Renal cortex interstitium (tissue), 11 donors: ENCODE data around the gene CHDH. TPM values are rescaled to one million over a fixed set of nuclear protein-coding genes. Genes with fewer than 3 reads are reported as not detected.

Experiments used
- DNase-seq, 11 donors: peaks; one replicate each; pipeline ENCODE4 v3.0.0-alpha.2; 2013; ENCODE audit warnings: low read depth in 9 of 11, low spot score in 4 of 11; ENCODE audit errors: extremely low read depth in 1 of 11
- polyA plus RNA-seq, 3 donors: library from polyadenylated mRNA; unstranded; fragments of 120-200 nt; gene quantifications; one replicate each; pipeline ENCODE4 v1.2.1, GENCODE V29; 2013; ENCODE audit not compliant: insufficient read length in 3 of 3

The CHDH gene
- polyA plus RNA-seq, 3 donors: 8.5 to 9.2 (median 8.7) TPM

DNA sequence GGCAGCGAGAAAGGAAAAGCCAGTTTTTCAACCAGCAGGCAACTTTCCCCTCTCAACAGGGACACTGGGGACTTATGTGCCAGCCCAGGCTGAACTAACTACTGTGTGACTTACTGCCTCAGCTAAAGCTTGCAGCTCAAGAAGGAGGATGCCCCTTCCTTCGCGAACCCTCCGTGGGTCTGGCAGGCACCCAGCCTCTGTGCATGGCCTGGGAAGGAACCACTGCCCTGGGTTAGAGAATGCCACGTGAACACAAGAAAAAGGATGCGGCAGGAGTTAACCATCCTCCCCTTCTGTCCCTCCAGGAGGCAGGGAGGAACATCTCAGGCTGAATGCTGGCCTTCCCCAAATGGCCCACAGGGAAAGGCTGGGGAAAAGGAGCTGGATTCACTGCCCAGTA, 29.0 kb downstream of the CHDH start:
- DNase-seq: no peak

DNA sequence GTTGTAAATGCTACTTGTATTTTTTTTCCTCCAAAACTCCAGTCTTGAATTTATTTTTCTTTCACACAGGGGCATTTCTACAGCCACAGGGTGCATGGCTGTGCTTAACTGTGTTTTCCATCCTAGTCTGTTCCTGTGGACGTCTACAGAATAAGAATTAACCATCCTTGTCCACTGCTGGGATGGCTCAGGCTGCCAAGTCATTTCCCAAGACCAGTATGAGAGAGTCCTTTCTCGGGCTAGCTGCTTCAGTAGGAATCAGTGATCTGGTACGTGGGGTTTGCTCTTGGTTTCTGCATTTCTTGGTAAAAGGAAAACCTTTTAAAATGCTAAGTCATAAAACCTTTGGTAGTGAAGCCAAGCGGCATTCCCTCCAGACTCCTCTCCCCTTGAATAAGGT, 29.8 kb downstream of the CHDH start:
- no peak for DNase-seq

DNA sequence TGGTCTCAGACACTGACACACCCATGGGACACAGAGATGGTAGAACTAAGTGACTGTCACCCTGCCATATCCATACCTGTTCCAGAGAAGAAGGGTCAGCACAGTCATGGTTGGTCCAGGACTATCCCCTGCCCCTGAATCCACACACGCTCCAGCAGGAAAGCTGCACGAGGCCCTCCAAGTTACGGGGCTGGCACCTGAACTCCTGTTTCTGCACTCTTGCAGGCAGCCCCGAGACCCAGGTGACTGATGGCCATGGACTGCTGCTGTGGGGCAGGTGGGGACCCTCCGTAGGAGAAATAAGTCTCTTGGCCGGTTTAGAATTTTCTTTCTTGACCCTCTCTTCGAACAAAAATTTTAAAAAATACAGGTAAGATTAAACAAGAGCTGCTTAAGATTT, 30.6 kb downstream of the CHDH start:
- DNase-seq: no peak

DNA sequence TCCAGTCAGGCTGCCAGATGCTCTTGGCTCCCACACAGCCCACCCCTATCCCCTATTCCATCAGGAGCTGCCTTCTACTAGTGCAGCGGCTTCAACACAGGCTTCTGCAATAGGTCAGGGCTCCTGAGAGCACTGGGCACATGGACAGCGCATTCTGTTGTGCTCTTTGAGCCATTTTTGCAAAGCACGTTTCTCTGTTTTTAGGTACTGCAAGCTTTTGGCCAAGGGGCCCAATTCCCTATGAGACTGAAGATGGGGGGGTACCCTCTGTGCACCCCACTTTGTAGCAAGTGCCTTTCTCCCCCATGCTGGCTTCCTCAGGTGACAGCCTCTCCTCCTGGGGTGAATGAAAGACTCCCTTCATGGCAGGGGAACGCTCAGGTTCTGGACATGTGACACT, 31.2 kb downstream of the CHDH start:
- no peak for DNase-seq

DNA sequence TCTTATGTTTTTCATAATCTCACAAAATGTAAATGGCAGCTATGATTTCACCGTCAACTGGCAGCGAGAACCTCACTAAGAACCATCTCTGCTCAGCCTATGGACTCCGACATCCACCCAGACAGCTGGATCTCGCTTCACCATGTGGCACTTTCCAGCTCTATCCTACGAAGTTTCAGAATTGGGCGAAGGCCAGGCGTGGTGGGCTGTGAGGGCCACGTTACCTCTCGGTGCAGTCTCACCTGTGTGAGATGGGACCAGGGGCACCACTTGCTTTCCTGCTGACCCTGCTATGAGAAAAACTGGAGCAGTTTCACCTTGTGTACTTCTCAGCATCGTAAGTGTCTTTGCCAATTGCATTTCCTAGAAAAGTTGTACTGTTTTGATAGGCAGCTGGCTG, 32.3 kb downstream of the CHDH start:
- DNase-seq: no peak

DNA sequence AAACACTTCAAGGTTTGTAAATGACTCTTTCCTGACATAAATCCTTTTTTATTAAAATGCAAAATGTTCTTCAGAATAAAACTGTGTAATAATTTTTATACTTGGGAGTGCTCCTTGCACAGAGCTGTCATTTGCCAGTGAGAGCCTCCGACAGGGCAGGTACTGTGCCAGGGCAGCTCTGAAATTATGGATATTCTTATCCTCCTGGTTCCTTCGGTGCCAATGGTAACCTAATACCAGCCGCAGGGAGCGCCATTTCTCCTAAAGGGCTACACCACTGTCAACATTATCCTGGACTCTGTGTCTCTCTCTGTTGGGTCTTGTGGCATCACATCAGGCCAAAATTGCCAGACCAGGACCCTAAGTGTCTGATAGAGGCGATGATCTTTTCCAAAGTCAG, 33.0 kb downstream of the CHDH start:
- DNase-seq: no peak

DNA sequence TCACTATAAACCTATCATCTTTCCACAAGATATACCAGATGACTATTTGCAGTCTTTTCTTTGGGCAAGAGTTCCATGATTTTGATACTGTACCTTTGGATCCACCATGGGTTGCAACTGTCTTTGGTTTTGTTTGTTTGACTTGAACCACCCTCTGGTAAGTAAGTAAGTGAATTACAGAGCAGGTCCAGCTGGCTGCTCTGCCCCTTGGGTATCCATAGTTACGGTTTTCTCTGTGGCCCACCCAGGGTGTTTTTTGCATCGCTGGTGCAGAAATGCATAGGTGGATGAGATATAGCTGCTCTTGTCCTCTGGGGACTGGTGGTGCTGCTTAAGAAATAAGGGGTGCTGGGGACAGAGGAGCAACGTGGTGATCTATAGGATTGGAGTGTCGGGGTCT, 33.8 kb downstream of the CHDH start:
- no peak for DNase-seq

DNA sequence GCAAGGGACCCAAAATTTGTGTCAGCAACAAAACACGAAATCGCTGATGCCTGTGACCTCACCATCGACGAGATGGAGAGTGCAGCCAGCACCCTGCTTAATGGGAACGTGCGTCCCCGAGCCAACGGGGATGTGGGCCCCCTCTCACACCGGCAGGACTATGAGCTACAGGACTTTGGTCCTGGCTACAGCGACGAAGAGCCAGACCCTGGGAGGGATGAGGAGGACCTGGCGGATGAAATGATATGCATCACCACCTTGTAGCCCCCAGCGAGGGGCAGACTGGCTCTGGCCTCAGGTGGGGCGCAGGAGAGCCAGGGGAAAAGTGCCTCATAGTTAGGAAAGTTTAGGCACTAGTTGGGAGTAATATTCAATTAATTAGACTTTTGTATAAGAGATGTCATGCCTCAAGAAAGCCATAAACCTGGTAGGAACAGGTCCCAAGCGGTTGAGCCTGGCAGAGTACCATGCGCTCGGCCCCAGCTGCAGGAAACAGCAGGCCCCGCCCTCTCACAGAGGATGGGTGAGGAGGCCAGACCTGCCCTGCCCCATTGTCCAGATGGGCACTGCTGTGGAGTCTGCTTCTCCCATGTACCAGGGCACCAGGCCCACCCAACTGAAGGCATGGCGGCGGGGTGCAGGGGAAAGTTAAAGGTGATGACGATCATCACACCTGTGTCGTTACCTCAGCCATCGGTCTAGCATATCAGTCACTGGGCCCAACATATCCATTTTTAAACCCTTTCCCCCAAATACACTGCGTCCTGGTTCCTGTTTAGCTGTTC, 34.9 kb downstream of the CHDH start:
- DNase-seq: no peak

DNA sequence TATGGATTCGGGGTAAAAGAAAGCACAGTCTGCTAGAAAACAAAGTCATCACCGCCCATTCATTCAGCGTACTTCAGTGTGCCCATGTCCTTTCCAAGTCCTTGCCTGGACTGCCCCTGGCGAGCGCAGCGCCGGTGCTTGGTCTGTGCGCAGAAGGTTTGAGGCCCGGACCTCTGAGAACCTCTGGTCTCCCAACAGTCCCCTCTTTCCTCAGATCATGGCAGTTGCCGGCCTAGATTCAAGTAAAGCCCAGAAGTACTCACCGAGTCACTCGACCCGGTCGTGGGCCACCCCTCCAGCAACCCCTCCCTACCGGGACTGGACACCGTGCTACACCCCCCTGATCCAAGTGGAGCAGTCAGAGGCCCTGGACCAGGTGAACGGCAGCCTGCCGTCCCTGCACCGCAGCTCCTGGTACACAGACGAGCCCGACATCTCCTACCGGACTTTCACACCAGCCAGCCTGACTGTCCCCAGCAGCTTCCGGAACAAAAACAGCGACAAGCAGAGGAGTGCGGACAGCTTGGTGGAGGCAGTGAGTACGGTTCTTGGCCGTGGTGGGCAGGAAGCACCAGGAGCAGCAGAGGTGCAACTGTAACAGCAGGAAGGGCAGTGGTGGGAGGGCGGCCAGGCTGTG, 36.3 kb downstream of the CHDH start:
- no peak for DNase-seq

DNA sequence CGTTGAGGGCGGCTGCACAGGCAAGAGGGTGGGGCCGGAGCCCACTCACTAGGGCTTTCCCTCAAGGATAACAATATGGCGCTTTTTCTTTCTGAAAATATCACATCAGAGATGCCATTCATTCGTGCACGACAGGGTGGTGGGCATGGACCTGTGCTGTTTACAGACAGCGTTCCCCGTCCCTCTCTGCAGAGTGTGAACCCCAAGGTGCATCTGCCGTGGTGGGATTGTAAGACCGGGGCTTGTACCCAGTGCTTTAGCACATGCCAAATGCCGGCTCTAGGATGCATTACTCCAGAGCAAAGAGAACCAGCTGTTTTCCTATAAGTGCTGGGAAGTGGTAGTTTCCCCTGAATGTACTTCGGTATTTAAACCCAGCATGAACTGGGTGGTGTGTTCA, 37.0 kb downstream of the CHDH start:
- DNase-seq: no peak

DNA sequence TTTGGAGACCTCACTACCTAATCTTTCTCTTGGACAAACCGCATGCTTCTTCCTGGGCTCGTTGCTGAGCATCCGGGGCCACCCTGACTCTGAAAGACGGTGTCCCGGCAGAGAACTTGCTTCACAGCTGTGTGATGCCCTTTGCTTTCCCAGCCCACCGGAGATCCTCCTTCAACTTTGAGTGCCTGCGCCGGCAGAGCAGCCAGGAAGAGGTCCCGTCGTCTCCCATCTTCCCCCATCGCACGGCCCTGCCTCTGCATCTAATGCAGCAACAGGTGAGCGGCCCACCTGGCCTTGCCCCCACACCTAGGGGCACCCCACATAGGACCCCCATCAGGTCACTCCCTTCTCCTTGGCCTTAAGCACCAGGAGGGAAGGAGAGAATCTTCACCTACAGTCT, 37.7 kb downstream of the CHDH start:
- no peak for DNase-seq

DNA sequence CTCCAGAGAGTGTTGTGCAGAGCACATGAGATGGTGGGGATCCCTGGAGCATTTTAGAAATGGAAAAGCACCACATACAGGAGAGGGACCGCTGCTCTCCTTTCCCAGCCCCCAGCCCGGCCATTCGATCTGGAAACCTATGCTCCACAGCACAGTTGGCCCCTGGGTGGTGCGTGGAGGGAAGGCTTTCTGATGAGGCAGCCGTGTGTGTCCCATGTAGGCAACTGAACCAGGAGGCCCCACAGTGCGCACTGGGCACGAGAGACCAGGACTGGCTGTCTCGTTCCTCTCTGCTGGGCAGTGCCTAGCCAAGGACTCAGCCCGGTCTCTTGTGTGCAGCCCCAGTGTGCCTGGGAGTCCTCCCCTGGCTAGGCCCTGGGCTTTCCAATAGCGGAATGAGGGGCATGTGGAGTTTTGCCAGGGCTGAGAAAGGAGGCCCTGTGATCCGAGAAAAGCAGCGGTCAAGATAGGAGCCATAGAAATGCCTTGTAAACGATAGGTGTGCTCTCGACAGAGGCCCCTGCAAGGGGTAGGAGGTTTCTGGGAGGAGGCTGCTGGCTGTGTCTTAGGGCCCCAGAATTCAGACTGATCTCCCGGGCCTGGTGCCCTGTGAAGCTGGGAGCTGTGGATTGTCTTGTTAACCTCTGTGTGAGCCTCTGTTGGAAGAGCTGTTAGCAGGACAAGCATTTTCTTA, 39.0 kb downstream of the CHDH start:
- no peak for DNase-seq

DNA sequence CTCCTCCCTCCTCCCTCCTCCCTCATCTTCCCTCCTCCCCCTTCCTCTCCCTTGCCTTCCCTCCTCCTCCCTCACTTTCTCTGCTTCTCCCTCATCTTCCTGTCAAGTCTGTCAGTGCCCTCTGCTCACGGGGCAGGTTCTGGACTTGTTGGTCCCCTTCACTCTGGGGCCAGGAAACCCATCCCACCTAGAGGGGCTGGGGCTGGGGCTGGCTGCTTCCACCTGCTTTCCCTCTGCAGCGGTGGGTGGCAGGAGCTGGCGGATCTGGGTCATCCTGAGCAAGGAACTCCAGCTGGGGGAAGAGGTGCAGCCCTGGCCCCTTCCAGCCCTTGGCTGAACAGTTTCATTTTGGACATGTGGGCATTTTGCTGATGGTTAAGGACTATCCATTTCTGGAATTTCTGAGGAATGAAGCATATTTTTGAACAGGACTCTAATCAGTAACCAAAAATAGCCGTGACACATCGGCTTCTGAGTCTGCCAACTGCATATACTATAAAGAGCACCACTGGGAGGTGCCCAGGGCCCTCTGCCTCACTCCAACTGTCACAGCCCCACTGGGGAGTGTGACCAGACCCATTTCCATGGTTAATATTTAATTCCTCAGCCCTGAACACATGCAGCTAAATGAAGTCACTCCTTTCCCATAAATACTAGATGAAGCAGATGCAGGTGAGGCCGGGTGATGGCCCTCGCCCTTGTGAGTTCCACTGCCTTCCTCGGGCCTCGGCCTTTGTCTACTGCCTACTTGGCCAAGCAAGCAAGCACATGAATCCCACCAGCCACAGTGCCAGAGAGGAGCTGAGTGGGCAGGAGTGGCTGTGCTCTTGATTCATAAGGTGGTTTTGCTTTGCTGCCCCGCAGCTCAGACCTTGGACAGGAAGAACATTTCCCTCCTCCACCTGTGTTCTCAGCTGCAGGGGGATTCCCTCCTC, 39.8 kb downstream of the CHDH start:
- DNase-seq: peak in 8 of 11 donors; percentile 6 to 46 (median 28)

DNA sequence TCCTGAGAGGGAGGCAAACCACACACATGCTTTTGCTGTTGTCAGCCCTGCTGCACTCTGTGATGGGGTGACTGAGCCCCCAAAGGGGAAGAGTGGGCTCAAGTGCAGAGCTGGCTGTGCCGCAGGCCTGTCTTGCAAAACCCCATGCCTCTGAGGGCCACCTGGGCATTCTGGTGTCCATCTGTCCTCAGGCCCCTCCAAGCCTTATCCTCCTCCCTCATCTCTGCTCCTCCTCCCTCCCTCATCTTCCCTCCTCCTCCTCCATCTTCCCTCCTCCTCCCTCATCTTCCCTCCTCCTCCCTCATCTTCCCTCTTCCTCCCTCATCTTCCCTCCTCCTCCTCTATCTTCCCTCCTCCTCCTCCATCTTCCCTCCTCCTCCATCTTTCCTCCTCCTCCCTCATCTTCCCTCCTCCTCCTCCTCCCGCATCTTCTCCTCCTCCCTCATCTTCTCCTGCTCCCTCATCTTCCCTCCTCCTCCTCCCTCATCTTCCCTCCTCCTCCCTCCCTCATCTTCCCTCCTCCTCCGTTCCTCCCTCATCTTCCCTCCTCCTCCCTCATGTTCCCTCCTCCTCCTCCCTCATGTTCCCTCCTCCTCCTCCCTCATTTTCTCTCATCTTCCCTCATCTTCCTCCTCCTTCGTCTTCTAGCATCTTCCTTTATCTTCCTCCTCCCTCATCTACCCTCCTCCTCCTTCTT, 40.6 kb downstream of the CHDH start:
- no peak for DNase-seq

DNA sequence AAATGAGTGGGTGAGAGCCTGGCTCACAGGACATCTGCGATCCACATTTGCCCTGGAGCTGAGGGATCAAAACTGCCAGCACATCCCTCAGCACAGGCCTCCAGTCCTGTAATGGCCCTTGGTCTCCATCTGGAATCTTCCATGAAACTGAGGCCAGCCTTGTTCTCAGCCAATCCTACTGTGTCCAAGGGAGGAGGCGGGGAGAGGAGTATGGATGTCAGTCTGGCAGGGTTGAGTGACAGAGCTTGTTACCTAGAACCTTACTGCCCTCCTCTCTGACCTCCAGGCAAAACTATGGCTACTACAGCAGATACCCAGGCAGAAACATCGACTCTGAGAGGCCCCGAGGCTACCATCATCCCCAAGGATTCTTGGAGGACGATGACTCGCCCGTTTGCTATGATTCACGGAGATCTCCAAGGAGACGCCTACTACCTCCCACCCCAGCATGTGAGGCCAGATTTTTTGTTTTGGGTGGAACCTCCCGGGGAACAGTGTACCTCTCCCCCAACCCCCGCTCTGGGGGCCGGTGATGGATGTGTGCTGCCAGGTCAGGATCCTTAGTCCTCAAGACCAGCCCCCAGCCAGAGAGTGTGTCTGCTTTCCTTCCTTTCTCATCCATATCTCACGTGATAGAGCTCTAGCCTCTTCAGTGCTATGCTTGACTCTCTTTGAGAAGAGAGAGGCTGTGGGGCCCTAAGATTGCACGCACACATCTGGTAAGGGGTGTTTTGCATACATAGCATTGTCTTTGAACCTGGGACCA, 41.3 kb downstream of the CHDH start:
- DNase-seq: no peak

DNA sequence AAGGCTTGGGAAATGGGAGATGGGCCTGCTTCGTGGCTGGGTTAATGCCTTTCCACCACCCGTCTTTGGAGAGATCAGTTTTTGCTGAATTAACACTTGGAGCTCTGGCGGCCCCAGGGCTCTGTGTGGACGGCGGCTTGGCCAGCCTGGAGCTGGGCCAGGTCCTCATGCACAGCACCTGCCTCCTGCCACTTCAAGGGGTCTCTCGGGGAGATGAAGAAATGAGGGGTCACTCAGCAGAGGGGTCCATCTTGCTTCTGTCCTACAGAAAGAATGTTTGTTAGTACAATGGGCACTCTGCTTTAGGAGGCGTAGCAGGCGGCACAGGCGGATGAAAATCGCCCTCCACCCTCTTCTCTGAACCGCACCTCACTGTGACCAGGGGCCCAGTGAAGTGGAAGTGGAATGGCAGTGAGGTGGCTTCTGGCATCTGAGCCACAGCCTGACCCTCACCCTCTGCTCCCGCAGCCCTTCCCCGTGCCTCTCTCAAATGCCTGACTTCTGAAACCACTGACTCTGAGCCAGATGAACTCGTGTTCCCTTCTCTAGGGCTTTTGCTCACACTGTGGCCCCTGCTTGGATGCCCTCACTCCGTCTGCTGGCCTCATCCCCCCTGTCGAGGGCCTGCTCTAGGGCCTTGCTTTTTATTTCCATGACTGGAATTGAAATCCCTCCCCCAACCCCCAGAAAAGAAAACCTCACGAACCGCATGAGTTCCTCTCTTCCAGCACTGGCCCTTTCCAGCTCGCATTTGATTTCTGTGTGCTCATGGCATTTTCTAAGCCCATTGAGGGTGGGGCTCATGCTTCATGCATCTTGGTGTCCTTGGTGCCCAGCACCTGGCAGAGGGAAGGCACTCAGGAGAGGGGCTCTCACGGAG, 42.2 kb downstream of the CHDH start:
- DNase-seq: no peak
